ENCODE results near the gene TMEM8B. TPM values are rescaled to one million over a fixed set of nuclear protein-coding genes. Genes with fewer than 3 reads are reported as not detected.

The TMEM8B gene
- total and polyA plus RNA-seq, 10 of the 15 experiments (the other 5 are each of a cell fraction or from before 2014, with no cell fraction given) = 0.19 to 7.6 (median 2.5) TPM

GRCh38 chr9:35789541-35789940 is 39.5 kb upstream of the TMEM8B start (continued):
- TF ChIP-seq CEBPZ (IDR thresholded peaks at IDR 0.05; ENCODE audit: low read depth, low read length) (no peak), CTCF (IDR thresholded peaks at IDR 0.05 in 2 of 3, conservative IDR thresholded peaks at IDR 0.05 in 1 of 3; ENCODE audit: control insufficient read depth in 2 of 3, extremely low read depth in 1 of 3, insufficient read depth in 1 of 3, low read depth in 3 of 3, low read length in 3 of 3) (no peak), TARDBP (IDR thresholded peaks at IDR 0.05; ENCODE audit: borderline replicate concordance) (no peak), NR2F1 (conservative IDR thresholded peaks at IDR 0.05) (no peak), BCL3 (IDR thresholded peaks at IDR 0.05; ENCODE audit: borderline replicate concordance, insufficient read depth, low read depth, low read length, poor library complexity, severe bottlenecking) (no peak), CBFB (IDR thresholded peaks at IDR 0.05; ENCODE audit: low read depth) (no peak), ATF3 (IDR thresholded peaks at IDR 0.05; ENCODE audit: borderline replicate concordance, extremely low read depth, low read depth, low read length) (no peak), SP1 (IDR thresholded peaks at IDR 0.05; ENCODE audit: low read depth, low read length) (no peak), USF2 (IDR thresholded peaks at IDR 0.05; ENCODE audit: borderline replicate concordance, low read depth, low read length) (no peak)

All from GM12878 (cell line).